Vagina (tissue), 2 donors: ENCODE results near the gene ENTPD1. TPM values are rescaled to one million over a fixed set of nuclear protein-coding genes. Genes with fewer than 3 reads are reported as not detected.
A peak's percentile ranks its signal among the peaks of the same experiment; 100 is the strongest.

ENCODE experiments used
- DNase-seq, 2 donors: peaks; one replicate each; pipeline ENCODE4 v3.0.0-alpha.2; 2017; ENCODE audit errors: extremely low spot score in 2 of 2
- H3K27ac ChIP-seq: fragments of 200-600 bp; sonication (generic); one replicate; pipeline ENCODE4 v1.5.1; 2019
- H3K27me3 ChIP-seq: fragments of 200-600 bp; sonication (generic); one replicate; pipeline ENCODE4 v1.5.1; 2019
- H3K36me3 ChIP-seq, 2 donors: fragments of 200-600 bp; sonication (generic); one replicate each; pipeline ENCODE4 v1.5.1; 2017 to 2019
- H3K4me1 ChIP-seq: fragments of 200-600 bp; sonication (generic); one replicate; pipeline ENCODE4 v1.5.1; 2019
- H3K4me3 ChIP-seq, 2 donors: fragments of 200-600 bp; sonication (generic); 1 replicate in 1 of 2; 2 replicates in 1 of 2; pipeline ENCODE4 v1.5.1; 2016 to 2019
- H3K9me3 ChIP-seq: fragments of 200-600 bp; sonication (generic); one replicate; pipeline ENCODE4 v1.5.1; 2019
- POLR2A ChIP-seq, 2 donors: fragments of 450-650 bp; IDR thresholded peaks; one replicate each; pipeline ENCODE4 v1.6.1; 2017; ENCODE audit warnings: antibody characterized with exemption in 2 of 2, mild to moderate bottlenecking in 2 of 2, moderate library complexity in 2 of 2
- POLR2AphosphoS5 ChIP-seq, 2 donors: sonication (generic); formaldehyde crosslinking; IDR thresholded peaks; one replicate each; pipeline ENCODE4 v1.9.0; 2017; ENCODE audit warnings: antibody characterized with exemption in 2 of 2, mild to moderate bottlenecking in 2 of 2, low read depth in 1 of 2; ENCODE audit not compliant: insufficient read depth in 1 of 2
- intact Hi-C: fragments of 100-400 bp; cut with DNase I; formaldehyde crosslinking; loops from one replicate; pipeline ENCODE4 v1.15.1; 2023
- total RNA-seq: library from RNA; depleted of rRNA; stranded (reverse); fragments of >200 nt; gene quantifications from one replicate; pipeline ENCODE4 v1.2.3, GENCODE V29; 2016
- TF ChIP-seq, protein P1 (sequence below), 3 experiments: fragments of 450-650 bp in 2 of 3; fragments of 200-600 bp in 1 of 3; sonication (generic) in 1 of 3; IDR thresholded peaks; one replicate each; pipeline ENCODE4 v1.5.1; 2017 to 2019; ENCODE audit warnings: antibody characterized with exemption in 3 of 3, mild to moderate bottlenecking in 2 of 3, moderate library complexity in 2 of 3

The ENTPD1 gene
- total RNA-seq, 1 donor from 2014 or later, result 17.7 TPM

GRCh38 chr10:95739056-95739455, 16.9 kb upstream of the ENTPD1 start:
- Histone ChIP-seq H3K4me1 (no peaks in the 10 kb centered on the region), H3K27me3 (no peaks in the 10 kb centered on the region), H3K36me3 (no peaks in the 10 kb centered on the region), H3K9me3 (no peaks in the 10 kb centered on the region), H3K4me3 (no peak overlapping the region), H3K27ac (no peak overlapping the region)
- no peak for DNase-seq
- TF ChIP-seq POLR2A (IDR thresholded peaks at IDR 0.05) (no peak), POLR2AphosphoS5 (IDR thresholded peaks at IDR 0.05; ENCODE audit: insufficient read depth in 1 of 2, low read depth in 1 of 2) (no peak)
- TF ChIP-seq, protein P1, sequence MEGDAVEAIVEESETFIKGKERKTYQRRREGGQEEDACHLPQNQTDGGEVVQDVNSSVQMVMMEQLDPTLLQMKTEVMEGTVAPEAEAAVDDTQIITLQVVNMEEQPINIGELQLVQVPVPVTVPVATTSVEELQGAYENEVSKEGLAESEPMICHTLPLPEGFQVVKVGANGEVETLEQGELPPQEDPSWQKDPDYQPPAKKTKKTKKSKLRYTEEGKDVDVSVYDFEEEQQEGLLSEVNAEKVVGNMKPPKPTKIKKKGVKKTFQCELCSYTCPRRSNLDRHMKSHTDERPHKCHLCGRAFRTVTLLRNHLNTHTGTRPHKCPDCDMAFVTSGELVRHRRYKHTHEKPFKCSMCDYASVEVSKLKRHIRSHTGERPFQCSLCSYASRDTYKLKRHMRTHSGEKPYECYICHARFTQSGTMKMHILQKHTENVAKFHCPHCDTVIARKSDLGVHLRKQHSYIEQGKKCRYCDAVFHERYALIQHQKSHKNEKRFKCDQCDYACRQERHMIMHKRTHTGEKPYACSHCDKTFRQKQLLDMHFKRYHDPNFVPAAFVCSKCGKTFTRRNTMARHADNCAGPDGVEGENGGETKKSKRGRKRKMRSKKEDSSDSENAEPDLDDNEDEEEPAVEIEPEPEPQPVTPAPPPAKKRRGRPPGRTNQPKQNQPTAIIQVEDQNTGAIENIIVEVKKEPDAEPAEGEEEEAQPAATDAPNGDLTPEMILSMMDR (IDR thresholded peaks at IDR 0.05), result no peak
- intact Hi-C loops, result no loop called here

GRCh38 chr10:95741807-95742467, 14.0 kb upstream of the ENTPD1 start:
- no peaks in the 10 kb centered on the region for H3K9me3 ChIP-seq
- no peak overlapping the region for H3K4me3 ChIP-seq
- H3K4me1 ChIP-seq, result no peaks in the 10 kb centered on the region
- no peaks in the 10 kb centered on the region for H3K27me3 ChIP-seq
- H3K27ac ChIP-seq, result peak overlapping the region; percentile 9
- TF ChIP-seq POLR2A (IDR thresholded peaks at IDR 0.05), result no peak
- TF ChIP-seq POLR2AphosphoS5 (IDR thresholded peaks at IDR 0.05; ENCODE audit: insufficient read depth in 1 of 2, low read depth in 1 of 2), result peak in 1 of 2 donors; percentile 41
- DNase-seq, result no peak
- no peaks in the 10 kb centered on the region for H3K36me3 ChIP-seq
- intact Hi-C loops, result loop anchor here (10.0 kb wide), 1 partner anchor 83 kb away; no protein-coding TSS in a partner anchor

DNA sequence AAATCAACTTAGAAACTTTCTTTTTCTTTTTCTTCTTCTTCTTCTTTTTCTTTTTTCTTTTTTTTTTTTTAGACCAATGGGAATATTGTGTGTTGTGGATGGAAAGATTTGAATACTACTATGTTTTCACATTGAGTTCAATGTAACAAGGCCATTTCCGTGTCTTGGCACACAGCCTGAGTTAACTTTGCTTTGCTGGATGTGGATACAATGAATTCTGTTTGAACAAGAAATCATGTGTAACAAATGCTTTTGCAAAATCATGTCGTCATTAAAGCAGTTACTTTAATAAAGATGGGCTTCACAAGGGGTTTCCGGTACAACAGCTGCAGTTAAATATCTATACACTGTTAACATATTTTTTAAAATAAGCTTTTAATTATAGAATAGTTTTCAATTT, 13.5 kb upstream of the ENTPD1 start:
- DNase-seq, result no peak
- Histone ChIP-seq H3K4me1 (no peaks in the 10 kb centered on the region), H3K27me3 (no peaks in the 10 kb centered on the region), H3K4me3 (no peak overlapping the region), H3K27ac (no peak overlapping the region), H3K9me3 (no peaks in the 10 kb centered on the region), H3K36me3 (no peaks in the 10 kb centered on the region)
- TF ChIP-seq POLR2A (IDR thresholded peaks at IDR 0.05) (no peak), POLR2AphosphoS5 (IDR thresholded peaks at IDR 0.05; ENCODE audit: insufficient read depth in 1 of 2, low read depth in 1 of 2) (no peak)
- TF ChIP-seq, protein P1 (IDR thresholded peaks at IDR 0.05), result no peak
- intact Hi-C loops, result loop anchor here (10.0 kb wide), 1 partner anchor 82 kb away; no protein-coding TSS in a partner anchor

- H3K36me3 ChIP-seq, result no peaks in the 10 kb centered on the region
- intact Hi-C loops, result loop anchor here (10.0 kb wide), 1 partner anchor 82 kb away; no protein-coding TSS in a partner anchor
- H3K9me3 ChIP-seq, result no peaks in the 10 kb centered on the region
- TF ChIP-seq, protein P1 (IDR thresholded peaks at IDR 0.05), result no peak
- TF ChIP-seq POLR2AphosphoS5 (IDR thresholded peaks at IDR 0.05; ENCODE audit: insufficient read depth in 1 of 2, low read depth in 1 of 2), result no peak
- TF ChIP-seq POLR2A (IDR thresholded peaks at IDR 0.05), result no peak
- no peaks in the 10 kb centered on the region for H3K4me1 ChIP-seq
- no peak for DNase-seq
- H3K27me3 ChIP-seq, result no peaks in the 10 kb centered on the region
- H3K27ac ChIP-seq, result no peak overlapping the region
- no peak overlapping the region for H3K4me3 ChIP-seq
Measured at GRCh38 chr10:95742962-95743535, 12.9 kb upstream of the ENTPD1 start.

- no peak for DNase-seq
- intact Hi-C loops, result loop anchor here (10.0 kb wide), 1 partner anchor 79 kb away; no protein-coding TSS in a partner anchor
- no peaks in the 10 kb centered on the region for H3K9me3 ChIP-seq
- H3K36me3 ChIP-seq, result no peaks in the 10 kb centered on the region
- TF ChIP-seq POLR2AphosphoS5 (IDR thresholded peaks at IDR 0.05; ENCODE audit: insufficient read depth in 1 of 2, low read depth in 1 of 2) (no peak), POLR2A (IDR thresholded peaks at IDR 0.05) (no peak)
- TF ChIP-seq, protein P1 (IDR thresholded peaks at IDR 0.05), result no peak
- no peaks in the 10 kb centered on the region for H3K27me3 ChIP-seq
- no peak overlapping the region for H3K4me3 ChIP-seq
- no peak overlapping the region for H3K27ac ChIP-seq
- H3K4me1 ChIP-seq, result no peaks in the 10 kb centered on the region
Measured at GRCh38 chr10:95745501-95745900, 10.5 kb upstream of the ENTPD1 start.
